ENCODE data around the gene F7. TPM values are rescaled to one million over a fixed set of nuclear protein-coding genes. Genes with fewer than 3 reads are reported as not detected.

F7 gene
- total RNA-seq, 6 experiments from 2014 or later, result 42.9 to 147 (median 84.2) TPM

- DNase-seq (no peak), ATAC-seq (no peak)
- Histone ChIP-seq H3K9me3 (no peaks in the 10 kb centered on the region), H3K4me3 (no peak overlapping the region), H3K4me1 (no peaks in the 10 kb centered on the region), H3K27ac (no peak overlapping the region), H3K36me3 (peaks cover 0 to 21% (median 4%) of the 10 kb centered on the region in 4 donors), H3K27me3 (no peaks in the 10 kb centered on the region)
- no peak for TF ChIP-seq POLR2A (IDR thresholded peaks at IDR 0.05)
- TF ChIP-seq CTCF (IDR thresholded peaks at IDR 0.05), result no peak
- intact Hi-C loops (cut with DNase I), result no loop called here
- WGBS (ENCODE audit: insufficient coverage, low coverage, low lambda C conversion rate, missing lambda C conversion rate), result 100% methylated on average over 5 of the region's 18 CpGs
Observed at GRCh38 chr13:113074401-113074800, 31.2 kb upstream of the F7 start.

- Histone ChIP-seq H3K4me1 (no peaks in the 10 kb centered on the region), H3K9me3 (no peaks in the 10 kb centered on the region), H3K4me3 (no peak overlapping the region), H3K36me3 (peaks cover 0 to 21% (median 4%) of the 10 kb centered on the region in 4 donors), H3K27me3 (no peaks in the 10 kb centered on the region), H3K27ac (no peak overlapping the region)
- intact Hi-C loops (cut with DNase I), result no loop called here
- DNase-seq (peak in 1 of 3 donors; percentile 16), ATAC-seq (no peak)
- no peak for TF ChIP-seq POLR2A (IDR thresholded peaks at IDR 0.05)
- TF ChIP-seq CTCF (IDR thresholded peaks at IDR 0.05), result no peak
- 100% methylated on average over 1 of the region's 22 CpGs for WGBS (ENCODE audit: insufficient coverage, low coverage, low lambda C conversion rate, missing lambda C conversion rate)
Observed at GRCh38 chr13:113074876-113075275, 30.7 kb upstream of the F7 start.

DNA sequence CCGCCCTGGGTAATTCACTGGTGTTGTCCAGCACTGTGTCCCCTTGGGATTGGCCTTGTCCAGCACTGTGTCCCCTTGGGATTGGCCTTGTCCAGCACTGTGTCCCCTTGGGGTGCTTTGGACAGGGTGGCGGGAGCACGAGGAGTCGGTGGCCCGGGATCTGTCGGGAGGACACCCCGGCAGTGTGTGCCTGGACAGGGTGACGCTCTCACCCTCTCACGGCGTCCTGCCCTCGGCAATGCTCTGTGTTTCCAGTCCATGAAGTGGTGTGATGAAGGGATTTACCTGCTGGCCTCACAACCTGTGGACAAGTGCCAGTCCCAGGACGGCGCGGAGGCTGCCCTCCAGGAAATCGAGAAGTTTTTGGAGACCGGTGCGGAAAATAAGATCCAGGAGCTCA, 29.9 kb upstream of the F7 start:
- H3K27ac ChIP-seq, result no peak overlapping the region
- WGBS (ENCODE audit: insufficient coverage, low coverage, low lambda C conversion rate, missing lambda C conversion rate), result 98% methylated on average over 6 of the region's 17 CpGs
- TF ChIP-seq CTCF (IDR thresholded peaks at IDR 0.05) (no peak), POLR2A (IDR thresholded peaks at IDR 0.05) (no peak)
- ATAC-seq, result no peak
- peak in 1 of 3 donors; percentile 13 for DNase-seq
- no peaks in the 10 kb centered on the region for H3K4me1 ChIP-seq
- peaks cover 0 to 15% (median 4%) of the 10 kb centered on the region in 4 donors for H3K36me3 ChIP-seq
- no peak overlapping the region for H3K4me3 ChIP-seq
- H3K9me3 ChIP-seq, result no peaks in the 10 kb centered on the region
- intact Hi-C loops (cut with DNase I), result no loop called here
- no peaks in the 10 kb centered on the region for H3K27me3 ChIP-seq

DNA sequence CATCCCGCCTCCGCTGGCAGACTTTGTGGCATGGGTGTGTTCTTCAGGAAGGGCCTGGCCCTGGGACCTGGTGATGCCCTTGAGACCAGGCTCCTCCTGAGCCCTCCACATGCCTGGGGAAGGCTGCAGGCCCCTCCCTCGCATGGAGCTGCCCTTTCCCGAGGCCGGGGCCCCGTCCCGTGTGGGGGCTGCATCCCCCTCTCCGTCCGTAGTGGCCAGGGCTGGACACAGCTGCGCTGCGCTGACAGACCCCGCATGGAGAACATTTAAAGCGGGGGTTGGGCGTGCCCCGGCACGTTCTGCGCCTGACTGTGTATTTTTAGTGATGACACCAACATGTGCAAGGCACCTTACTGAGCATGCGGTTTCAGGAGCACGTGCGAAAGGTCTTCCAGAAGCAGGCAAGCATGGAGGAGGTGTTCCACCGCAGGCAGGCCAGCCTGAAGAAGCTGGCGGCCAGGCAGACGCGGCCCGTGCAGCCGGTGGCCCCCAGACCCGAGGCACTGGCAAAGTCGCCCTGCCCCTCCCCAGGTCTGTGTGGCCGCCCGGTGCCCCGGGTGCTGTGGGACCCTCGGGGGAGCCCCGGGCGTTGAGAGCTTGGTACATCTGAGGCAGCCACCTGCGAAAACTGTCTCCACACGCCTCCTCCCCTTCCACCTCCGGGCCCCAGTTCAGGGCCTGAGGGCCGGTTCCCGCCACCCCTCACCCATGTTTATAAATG, 28.8 kb upstream of the F7 start:
- no peak for TF ChIP-seq POLR2A (IDR thresholded peaks at IDR 0.05)
- no peak for TF ChIP-seq CTCF (IDR thresholded peaks at IDR 0.05)
- ATAC-seq (no peak), DNase-seq (peak in 1 of 3 donors; percentile 13)
- peaks cover 0 to 15% (median 4%) of the 10 kb centered on the region in 4 donors for H3K36me3 ChIP-seq
- intact Hi-C loops (cut with DNase I), result no loop called here
- no peak overlapping the region for H3K27ac ChIP-seq
- H3K27me3 ChIP-seq, result no peaks in the 10 kb centered on the region
- no peaks in the 10 kb centered on the region for H3K4me1 ChIP-seq
- H3K4me3 ChIP-seq, result no peak overlapping the region
- 85% methylated on average over 4 of the region's 39 CpGs for WGBS (ENCODE audit: insufficient coverage, low coverage, low lambda C conversion rate, missing lambda C conversion rate)
- no peaks in the 10 kb centered on the region for H3K9me3 ChIP-seq
